ENCODE results near the gene BNIP2.
A peak's percentile ranks its signal among the peaks of the same experiment; 100 is the strongest.

The BNIP2 gene

DNA sequence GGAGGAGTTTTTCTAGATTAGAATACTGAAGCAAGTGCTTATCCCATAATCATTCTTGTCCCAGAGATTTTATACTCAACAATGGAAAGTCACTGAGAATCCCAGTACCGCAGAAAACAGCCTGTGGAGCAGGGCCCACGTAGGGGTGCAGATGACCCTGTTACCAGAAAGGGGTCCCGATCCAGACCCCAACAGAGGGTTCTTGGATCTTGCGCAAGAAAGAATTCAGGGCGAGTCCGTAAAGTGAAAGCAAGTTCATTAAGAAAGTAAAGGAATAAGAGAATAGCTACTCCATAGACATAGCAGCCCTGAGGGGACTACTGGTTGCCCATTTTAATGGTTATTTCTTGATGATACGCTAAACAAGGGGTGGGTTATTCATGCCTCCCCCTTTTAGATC lies 75.0 kb downstream of the BNIP2 start (continued):
- TF ChIP-seq ZNF561 (tag by site-specific recombination; IDR thresholded peaks at IDR 0.05; ENCODE audit: borderline replicate concordance) (no peak), SETDB1 (IDR thresholded peaks at IDR 0.05; ENCODE audit: insufficient read length, low read length) (no peak), ZBTB48 (tag by site-specific recombination; IDR thresholded peaks at IDR 0.05) (no peak), WT1 (tag by site-specific recombination; IDR thresholded peaks at IDR 0.05) (no peak)

GRCh38 chr15:59611276-59612260 lies 77.6 kb downstream of the BNIP2 start, which contains the start of gene GCNT3:
Gene GCNT3, plus strand, starts transcription at chr15:59611783. Its CDS starts 6,456 bp downstream, at chr15:59618239.
- Histone ChIP-seq H3K27ac (ENCODE audit: extremely low read depth, low read depth, low read length) (no peak within 1 kb of the TSS), H3K4me1 (ENCODE audit: control insufficient read depth, insufficient read depth, low read length) (no peaks in the 10 kb centered on the region), H3K36me3 (ENCODE audit: control insufficient read depth in 2 of 2, insufficient read depth in 1 of 2, low read length in 2 of 2) (no peaks in the 10 kb centered on the region), H3K4me3 (ENCODE audit: low read depth, low read length) (no peak within 1 kb of the TSS), H3K9me3 (ENCODE audit: control insufficient read depth, insufficient read depth, low read depth, low read length) (no peaks in the 10 kb centered on the region)
- TF ChIP-seq ATF2 (tag by site-specific recombination; IDR thresholded peaks at IDR 0.05; ENCODE audit: low read depth): no peak
- no peak for TF ChIP-seq ZNF623 (tag by site-specific recombination; IDR thresholded peaks at IDR 0.05)
- no peak for TF ChIP-seq ZNF747 (tag by site-specific recombination; IDR thresholded peaks at IDR 0.05)
- 0 out of 2 replicates have a peak, but pooled peaks have one; percentile 19 for TF ChIP-seq PRDM1 (tag by site-specific recombination; IDR thresholded peaks at IDR 0.05)
- no peak for TF ChIP-seq ZNF16 (tag by site-specific recombination; IDR thresholded peaks at IDR 0.05; ENCODE audit: low read depth)
- POLR2A ChIA-PET: no interaction called here
- CTCF ChIA-PET: interaction anchor here (0.6 kb wide), 1 partner anchor 13 kb away, joined by 5 read pairs; no protein-coding TSS in a partner anchor

GRCh38 chr15:59609730-59610712 lies 79.1 kb downstream of the BNIP2 start:
- Histone ChIP-seq H3K4me3 (ENCODE audit: low read depth, low read length) (no peak overlapping the region), H3K36me3 (ENCODE audit: control insufficient read depth in 2 of 2, insufficient read depth in 1 of 2, low read length in 2 of 2) (no peaks in the 10 kb centered on the region), H3K4me1 (ENCODE audit: control insufficient read depth, insufficient read depth, low read length) (no peaks in the 10 kb centered on the region), H3K27ac (ENCODE audit: extremely low read depth, low read depth, low read length) (no peak overlapping the region), H3K9me3 (ENCODE audit: control insufficient read depth, insufficient read depth, low read depth, low read length) (no peaks in the 10 kb centered on the region)
- CTCF ChIA-PET: no interaction called here
- POLR2A ChIA-PET: no interaction called here
- no peak for TF ChIP-seq ZNF561 (tag by site-specific recombination; IDR thresholded peaks at IDR 0.05; ENCODE audit: borderline replicate concordance)
- TF ChIP-seq ZNF202 (tag by site-specific recombination; IDR thresholded peaks at IDR 0.05; ENCODE audit: borderline replicate concordance): no peak
- TF ChIP-seq GLIS1 (tag by site-specific recombination; IDR thresholded peaks at IDR 0.05): no peak
- TF ChIP-seq, protein P1, sequence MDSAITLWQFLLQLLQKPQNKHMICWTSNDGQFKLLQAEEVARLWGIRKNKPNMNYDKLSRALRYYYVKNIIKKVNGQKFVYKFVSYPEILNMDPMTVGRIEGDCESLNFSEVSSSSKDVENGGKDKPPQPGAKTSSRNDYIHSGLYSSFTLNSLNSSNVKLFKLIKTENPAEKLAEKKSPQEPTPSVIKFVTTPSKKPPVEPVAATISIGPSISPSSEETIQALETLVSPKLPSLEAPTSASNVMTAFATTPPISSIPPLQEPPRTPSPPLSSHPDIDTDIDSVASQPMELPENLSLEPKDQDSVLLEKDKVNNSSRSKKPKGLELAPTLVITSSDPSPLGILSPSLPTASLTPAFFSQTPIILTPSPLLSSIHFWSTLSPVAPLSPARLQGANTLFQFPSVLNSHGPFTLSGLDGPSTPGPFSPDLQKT (IDR thresholded peaks at IDR 0.05; ENCODE audit: borderline replicate concordance, low read depth, low read length): no peak
- TF ChIP-seq, protein P2, sequence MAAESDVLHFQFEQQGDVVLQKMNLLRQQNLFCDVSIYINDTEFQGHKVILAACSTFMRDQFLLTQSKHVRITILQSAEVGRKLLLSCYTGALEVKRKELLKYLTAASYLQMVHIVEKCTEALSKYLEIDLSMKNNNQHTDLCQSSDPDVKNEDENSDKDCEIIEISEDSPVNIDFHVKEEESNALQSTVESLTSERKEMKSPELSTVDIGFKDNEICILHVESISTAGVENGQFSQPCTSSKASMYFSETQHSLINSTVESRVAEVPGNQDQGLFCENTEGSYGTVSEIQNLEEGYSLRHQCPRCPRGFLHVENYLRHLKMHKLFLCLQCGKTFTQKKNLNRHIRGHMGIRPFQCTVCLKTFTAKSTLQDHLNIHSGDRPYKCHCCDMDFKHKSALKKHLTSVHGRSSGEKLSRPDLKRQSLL (tag by site-specific recombination; IDR thresholded peaks at IDR 0.05): no peak
- TF ChIP-seq ZNF670 (tag by site-specific recombination; IDR thresholded peaks at IDR 0.05; ENCODE audit: low read depth): no peak
- TF ChIP-seq GLI4 (tag by site-specific recombination; IDR thresholded peaks at IDR 0.05): no peak
- TF ChIP-seq ZNF664 (tag by site-specific recombination; IDR thresholded peaks at IDR 0.05): no peak
- no peak for TF ChIP-seq ZNF707 (tag by site-specific recombination; IDR thresholded peaks at IDR 0.05)
- TF ChIP-seq ZNF610 (tag by site-specific recombination; IDR thresholded peaks at IDR 0.05; ENCODE audit: borderline replicate concordance): no peak
- no peak for TF ChIP-seq PRDM6 (tag by site-specific recombination; IDR thresholded peaks at IDR 0.05)
- no peak for TF ChIP-seq ZNF473 (tag by site-specific recombination; IDR thresholded peaks at IDR 0.05)
- TF ChIP-seq, protein P3, sequence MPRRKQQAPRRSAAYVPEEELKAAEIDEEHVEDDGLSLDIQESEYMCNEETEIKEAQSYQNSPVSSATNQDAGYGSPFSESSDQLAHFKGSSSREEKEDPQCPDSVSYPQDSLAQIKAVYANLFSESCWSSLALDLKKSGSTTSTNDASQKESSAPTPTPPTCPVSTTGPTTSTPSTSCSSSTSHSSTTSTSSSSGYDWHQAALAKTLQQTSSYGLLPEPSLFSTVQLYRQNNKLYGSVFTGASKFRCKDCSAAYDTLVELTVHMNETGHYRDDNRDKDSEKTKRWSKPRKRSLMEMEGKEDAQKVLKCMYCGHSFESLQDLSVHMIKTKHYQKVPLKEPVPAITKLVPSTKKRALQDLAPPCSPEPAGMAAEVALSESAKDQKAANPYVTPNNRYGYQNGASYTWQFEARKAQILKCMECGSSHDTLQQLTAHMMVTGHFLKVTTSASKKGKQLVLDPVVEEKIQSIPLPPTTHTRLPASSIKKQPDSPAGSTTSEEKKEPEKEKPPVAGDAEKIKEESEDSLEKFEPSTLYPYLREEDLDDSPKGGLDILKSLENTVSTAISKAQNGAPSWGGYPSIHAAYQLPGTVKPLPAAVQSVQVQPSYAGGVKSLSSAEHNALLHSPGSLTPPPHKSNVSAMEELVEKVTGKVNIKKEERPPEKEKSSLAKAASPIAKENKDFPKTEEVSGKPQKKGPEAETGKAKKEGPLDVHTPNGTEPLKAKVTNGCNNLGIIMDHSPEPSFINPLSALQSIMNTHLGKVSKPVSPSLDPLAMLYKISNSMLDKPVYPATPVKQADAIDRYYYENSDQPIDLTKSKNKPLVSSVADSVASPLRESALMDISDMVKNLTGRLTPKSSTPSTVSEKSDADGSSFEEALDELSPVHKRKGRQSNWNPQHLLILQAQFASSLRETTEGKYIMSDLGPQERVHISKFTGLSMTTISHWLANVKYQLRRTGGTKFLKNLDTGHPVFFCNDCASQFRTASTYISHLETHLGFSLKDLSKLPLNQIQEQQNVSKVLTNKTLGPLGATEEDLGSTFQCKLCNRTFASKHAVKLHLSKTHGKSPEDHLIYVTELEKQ (tag by site-specific recombination; IDR thresholded peaks at IDR 0.05; ENCODE audit: borderline replicate concordance): no peak

Data from HEK293 (cell line).